ENCODE measurements around the gene ALOX12B.

The ALOX12B gene

DNA sequence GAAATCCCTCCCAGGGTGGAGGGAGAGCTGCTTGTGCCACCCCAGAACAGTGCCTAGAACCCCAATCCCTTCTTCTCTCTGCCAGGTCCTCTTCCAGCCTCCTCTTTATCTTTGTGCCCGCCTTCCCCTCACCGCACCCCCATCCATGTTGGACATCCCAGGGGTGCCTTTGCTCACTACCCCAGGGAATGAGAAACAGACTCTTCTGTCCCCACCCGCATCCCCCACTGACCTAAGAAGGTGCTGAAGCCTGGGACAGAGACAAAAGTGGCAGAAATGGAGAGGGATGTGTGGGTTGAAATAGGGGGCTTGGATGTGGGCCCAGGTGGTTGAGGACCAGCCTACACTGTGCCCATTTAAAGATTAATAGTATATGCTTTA is 31.7 kb downstream of the ALOX12B start:
- Mint-ChIP-seq H3K27me3 (peaks cover 30% of the 10 kb centered on the region), H3K4me3 (peak overlapping the region; percentile 13), H3K27ac (peak overlapping the region; percentile 55), H3K9me3 (no peaks in the 10 kb centered on the region), H3K4me1 (peaks cover 28% of the 10 kb centered on the region), H3K36me3 (ENCODE audit: low read depth) (no peaks in the 10 kb centered on the region)
- DNase-seq (no peak), ATAC-seq (no peak)

DNA sequence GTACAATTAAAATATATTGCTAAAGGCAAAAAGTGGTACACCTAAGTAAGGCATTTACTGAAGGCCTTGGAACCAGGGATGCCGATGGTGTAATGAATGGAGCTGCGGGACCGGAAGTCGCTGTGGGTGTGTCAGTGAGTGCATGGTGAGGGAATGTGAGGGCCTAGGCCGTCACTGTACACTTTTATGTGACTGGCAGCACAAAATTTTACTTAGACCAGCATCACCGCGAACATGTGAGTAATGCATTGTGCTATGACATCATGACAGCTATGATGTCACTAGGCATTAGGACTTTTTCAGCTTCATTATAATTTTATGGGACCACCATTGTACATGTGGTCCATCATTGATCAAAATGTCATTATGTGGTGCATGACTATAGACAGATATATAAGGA is 33.9 kb downstream of the ALOX12B start:
- Mint-ChIP-seq H3K27ac (no peak overlapping the region), H3K4me3 (no peak overlapping the region), H3K27me3 (peaks cover 9% of the 10 kb centered on the region), H3K9me3 (no peaks in the 10 kb centered on the region), H3K36me3 (ENCODE audit: low read depth) (no peaks in the 10 kb centered on the region), H3K4me1 (peaks cover 27% of the 10 kb centered on the region)
- DNase-seq (no peak), ATAC-seq (no peak)

DNA sequence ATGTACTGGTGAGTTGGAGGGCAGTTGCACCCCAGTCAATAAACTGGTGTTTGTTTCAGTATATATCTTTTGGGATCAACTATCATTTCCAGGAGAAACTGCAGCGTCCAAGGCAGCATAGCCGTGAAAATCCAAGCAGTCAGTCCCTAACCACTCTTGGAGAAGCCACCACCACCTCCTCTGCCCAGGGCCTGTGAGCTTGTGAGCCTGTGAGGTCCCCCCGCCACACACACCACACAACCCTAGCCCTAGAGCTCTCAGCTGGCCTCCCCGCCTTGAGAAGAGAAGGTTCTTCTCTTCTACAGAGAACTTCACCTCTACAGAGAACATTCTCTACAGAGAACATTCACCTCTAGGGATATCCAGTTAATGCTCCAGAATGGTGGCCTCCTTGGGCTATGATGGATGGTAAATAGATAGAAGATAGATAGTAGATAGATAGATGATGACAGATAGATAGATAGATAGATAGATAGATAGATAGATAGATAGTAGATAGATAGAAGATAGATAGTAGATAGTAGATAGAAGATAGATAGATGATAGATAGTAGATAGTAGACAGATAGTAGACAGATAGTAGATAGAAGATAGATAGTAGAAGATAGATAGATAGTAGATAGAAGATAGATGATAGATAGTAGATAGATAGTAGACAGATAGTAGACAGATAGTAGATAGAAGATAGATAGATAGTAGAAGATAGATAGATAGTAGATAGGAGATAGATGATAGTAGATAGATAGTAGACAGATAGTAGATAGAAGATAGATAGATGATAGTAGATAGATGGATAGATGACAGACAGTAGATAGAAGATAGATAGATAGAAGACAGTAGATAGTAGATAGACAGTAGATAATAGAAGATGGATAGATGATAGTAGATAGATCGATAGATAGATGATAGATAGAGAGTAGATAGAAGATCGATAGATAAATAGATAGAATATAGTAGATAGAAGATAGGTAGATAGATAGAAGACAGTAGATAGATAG is 35.0 kb downstream of the ALOX12B start:
- no peak overlapping the region for H3K4me3 Mint-ChIP-seq
- DNase-seq (no peak), ATAC-seq (no peak)
- H3K27ac Mint-ChIP-seq = no peak overlapping the region
- no peaks in the 10 kb centered on the region for H3K36me3 Mint-ChIP-seq (ENCODE audit: low read depth)
- peaks cover 3% of the 10 kb centered on the region for H3K27me3 Mint-ChIP-seq
- H3K4me1 Mint-ChIP-seq = peaks cover 24% of the 10 kb centered on the region
- no peaks in the 10 kb centered on the region for H3K9me3 Mint-ChIP-seq

DNA sequence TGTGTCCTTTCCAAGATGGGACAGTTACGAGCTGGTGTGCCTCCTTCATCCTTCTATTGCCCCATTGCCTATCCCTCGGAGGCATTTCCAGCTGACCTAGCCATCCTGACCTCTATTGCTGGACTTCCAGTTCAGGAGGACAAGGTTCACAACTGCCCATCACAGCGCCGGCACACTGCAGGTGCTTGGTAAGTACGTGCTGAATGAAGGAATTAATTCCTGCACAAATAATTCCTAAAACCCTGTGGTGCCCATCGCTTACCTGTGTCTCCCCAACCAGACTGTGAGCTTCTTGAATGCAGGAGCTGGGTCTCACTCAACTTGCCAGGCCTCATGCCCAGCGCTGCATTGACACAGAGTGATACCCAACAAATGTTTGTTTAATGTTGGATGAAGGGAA is 35.7 kb downstream of the ALOX12B start:
- no peak overlapping the region for H3K27ac Mint-ChIP-seq
- H3K4me1 Mint-ChIP-seq = peaks cover 16% of the 10 kb centered on the region
- no peaks in the 10 kb centered on the region for H3K27me3 Mint-ChIP-seq
- no peaks in the 10 kb centered on the region for H3K9me3 Mint-ChIP-seq
- H3K4me3 Mint-ChIP-seq = no peak overlapping the region
- ATAC-seq (no peak), DNase-seq (no peak)
- H3K36me3 Mint-ChIP-seq (ENCODE audit: low read depth) = no peaks in the 10 kb centered on the region

DNA sequence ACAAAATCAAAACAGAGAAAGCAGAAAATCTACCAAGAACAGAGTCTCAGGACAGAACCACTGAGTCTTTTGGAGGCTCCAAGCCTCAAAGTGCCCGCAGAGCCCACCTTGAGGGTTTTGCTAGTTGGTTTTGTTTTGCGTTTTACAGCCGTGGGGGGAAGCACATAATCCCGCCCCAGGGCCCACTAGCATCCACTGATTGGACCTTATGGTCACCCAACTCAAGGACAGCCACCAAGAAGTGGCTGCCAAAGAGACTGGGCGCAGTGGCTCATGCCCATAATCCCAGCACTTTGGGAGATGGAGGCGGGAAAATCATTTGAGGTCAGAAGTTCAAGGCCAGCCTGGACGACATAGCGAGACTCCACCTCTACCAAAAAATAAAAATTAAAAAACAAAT is 38.8 kb downstream of the ALOX12B start:
- Mint-ChIP-seq H3K4me1 (no peaks in the 10 kb centered on the region), H3K36me3 (ENCODE audit: low read depth) (no peaks in the 10 kb centered on the region), H3K27me3 (no peaks in the 10 kb centered on the region), H3K4me3 (no peak overlapping the region), H3K27ac (no peak overlapping the region), H3K9me3 (no peaks in the 10 kb centered on the region)
- no peak for ATAC-seq
- no peak for DNase-seq

DNA sequence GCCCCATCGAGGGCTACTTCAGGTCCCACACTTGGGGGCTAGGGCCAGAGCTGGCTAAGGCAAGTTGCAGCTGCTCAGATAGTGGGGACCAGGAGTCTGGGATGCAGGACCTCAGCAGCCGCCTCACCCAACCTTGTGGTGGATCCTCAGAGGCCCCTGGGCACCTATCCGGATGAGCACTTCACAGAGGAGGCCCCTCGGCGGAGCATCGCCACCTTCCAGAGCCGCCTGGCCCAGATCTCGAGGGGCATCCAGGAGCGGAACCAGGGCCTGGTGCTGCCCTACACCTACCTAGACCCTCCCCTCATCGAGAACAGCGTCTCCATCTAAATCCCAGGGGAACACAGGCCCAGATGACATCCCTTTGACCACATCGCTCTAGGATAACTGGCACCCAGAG is 39.3 kb downstream of the ALOX12B start:
- Mint-ChIP-seq H3K4me1 (no peaks in the 10 kb centered on the region), H3K27ac (no peak overlapping the region), H3K36me3 (ENCODE audit: low read depth) (no peaks in the 10 kb centered on the region), H3K9me3 (no peaks in the 10 kb centered on the region), H3K4me3 (no peak overlapping the region), H3K27me3 (no peaks in the 10 kb centered on the region)
- DNase-seq (no peak), ATAC-seq (no peak)

DNA sequence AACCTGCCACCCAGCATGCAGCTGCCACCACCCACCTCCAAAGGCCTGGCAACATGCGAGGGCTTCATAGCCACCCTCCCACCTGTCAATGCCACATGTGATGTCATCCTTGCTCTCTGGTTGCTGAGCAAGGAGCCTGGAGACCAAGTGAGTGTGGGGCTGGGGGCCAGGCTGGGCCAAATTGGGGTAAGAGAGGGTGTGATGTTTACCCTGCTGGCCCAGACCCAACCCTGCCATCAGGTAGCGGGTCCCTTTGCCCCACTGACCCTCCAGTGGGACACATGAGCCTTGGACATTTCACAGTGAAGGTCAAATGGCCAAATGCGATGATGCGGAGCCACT is 39.8 kb downstream of the ALOX12B start:
- Mint-ChIP-seq H3K27ac (no peak overlapping the region), H3K4me3 (no peak overlapping the region), H3K27me3 (no peaks in the 10 kb centered on the region), H3K36me3 (ENCODE audit: low read depth) (no peaks in the 10 kb centered on the region), H3K9me3 (no peaks in the 10 kb centered on the region), H3K4me1 (no peaks in the 10 kb centered on the region)
- no peak for DNase-seq
- no peak for ATAC-seq

DNA sequence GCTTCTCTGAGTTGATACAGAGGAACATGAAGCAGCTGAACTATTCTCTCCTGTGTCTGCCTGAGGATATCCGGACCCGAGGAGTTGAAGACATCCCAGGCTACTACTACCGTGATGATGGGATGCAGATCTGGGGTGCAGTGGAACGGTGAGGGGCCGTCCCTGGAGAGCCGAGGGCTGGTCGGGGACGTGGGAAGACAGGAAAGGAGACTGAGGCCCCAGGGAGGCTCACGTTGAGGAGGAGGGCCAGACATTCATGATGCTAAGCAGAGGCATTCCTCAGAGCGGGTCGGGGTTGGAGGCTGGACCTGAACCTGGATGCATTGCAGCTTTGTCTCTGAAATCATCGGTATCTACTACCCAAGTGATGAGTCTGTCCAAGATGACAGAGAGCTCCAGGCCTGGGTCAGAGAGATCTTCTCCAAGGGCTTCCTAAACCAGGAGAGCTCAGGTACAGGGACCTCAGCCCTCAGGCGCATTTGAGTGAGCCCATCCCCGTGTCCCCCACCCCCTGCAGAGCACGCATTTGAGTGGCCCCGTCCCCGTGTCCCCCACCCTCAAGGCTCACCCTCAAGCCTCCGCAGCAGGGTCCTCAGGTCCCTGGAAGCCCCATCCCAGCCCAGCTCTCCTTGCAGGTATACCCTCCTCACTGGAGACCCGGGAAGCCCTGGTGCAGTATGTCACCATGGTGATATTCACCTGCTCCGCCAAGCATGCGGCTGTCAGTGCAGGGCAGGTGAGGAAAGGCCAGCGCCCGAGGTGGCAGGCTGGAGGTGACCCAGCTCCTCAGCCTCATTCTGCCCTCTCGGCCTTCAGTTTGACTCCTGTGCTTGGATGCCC is 40.4 kb downstream of the ALOX12B start:
- Mint-ChIP-seq H3K27ac (no peak overlapping the region), H3K27me3 (no peaks in the 10 kb centered on the region), H3K4me1 (no peaks in the 10 kb centered on the region)

DNA sequence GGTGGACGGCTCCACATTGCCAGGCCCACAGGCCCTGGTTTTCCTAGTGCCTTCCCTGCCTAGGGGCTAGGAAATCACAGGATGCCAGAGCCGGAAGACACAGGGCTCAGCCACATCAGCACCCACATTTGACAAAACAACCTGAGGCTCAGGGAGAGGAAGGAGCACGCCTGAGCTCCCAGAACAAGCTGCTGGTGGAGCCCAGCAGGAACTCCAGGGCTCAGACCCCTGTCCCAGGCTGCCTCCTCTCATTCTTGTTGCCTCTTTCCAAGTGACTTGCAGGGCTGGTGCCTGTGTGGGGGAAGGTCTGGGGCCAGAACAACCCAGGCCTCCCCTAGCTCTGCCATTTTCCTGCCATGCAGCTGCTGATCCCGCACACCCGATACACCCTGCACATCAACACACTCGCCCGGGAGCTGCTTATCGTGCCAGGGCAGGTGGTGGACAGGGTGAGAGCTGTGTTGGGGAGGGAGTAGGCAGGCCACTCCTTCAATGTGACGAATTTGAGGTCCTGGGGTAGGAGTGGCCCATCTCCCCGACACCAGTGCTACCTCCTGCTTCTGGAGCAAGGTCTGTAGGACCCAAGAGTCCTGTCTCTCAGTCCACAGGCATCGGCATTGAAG is 41.1 kb downstream of the ALOX12B start:
- Mint-ChIP-seq H3K4me1 (no peaks in the 10 kb centered on the region), H3K27ac (no peak overlapping the region), H3K4me3 (no peak overlapping the region), H3K36me3 (ENCODE audit: low read depth) (no peaks in the 10 kb centered on the region), H3K27me3 (no peaks in the 10 kb centered on the region), H3K9me3 (no peaks in the 10 kb centered on the region)
- ATAC-seq (no peak), DNase-seq (no peak)

More for the DNA sequence above, 40.4 kb downstream of the ALOX12B start:
- DNase-seq (no peak), ATAC-seq (no peak)
- Mint-ChIP-seq H3K4me3 (no peak overlapping the region), H3K9me3 (no peaks in the 10 kb centered on the region), H3K36me3 (ENCODE audit: low read depth) (no peaks in the 10 kb centered on the region)

DNA sequence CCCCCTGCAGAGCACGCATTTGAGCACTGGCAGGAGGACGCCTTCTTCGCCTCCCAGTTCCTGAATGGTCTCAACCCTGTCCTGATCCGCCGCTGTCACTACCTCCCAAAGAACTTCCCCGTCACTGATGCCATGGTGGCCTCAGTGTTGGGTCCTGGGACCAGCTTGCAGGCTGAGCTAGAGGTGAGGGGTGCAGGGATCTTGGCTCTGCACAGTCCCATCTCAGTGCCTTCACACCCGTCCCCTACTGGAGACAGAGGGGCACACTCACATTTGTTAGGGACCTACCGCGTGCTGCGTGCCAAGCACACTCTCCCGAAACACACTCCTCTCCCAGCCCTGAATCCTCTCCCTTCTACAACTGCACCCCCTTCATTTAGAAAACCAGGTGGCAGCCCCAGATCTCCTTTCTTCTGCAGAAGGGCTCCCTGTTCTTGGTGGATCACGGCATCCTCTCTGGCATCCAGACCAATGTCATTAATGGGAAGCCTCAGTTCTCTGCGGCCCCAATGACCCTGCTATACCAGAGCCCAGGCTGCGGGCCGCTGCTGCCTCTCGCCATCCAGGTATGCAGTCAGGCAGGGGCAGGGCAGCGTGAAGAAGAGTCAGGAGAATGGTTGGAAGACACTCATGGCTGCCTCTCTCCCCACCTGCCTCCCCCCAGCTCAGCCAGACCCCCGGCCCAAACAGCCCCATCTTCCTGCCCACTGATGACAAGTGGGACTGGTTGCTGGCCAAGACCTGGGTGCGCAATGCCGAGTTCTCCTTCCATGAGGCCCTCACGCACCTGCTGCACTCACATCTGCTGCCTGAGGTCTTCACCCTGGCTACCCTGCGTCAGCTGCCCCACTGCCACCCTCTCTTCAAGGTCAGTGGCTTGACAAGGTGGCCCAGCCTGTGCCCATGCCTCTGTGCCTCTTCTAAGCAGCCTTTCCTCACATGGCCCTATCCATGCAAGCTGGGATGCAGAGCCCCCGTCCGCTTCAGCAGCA is 42.4 kb downstream of the ALOX12B start:
- ATAC-seq (no peak), DNase-seq (no peak)
- Mint-ChIP-seq H3K4me1 (no peaks in the 10 kb centered on the region), H3K27ac (no peak overlapping the region), H3K36me3 (ENCODE audit: low read depth) (no peaks in the 10 kb centered on the region), H3K27me3 (peaks cover 10% of the 10 kb centered on the region), H3K4me3 (no peak overlapping the region), H3K9me3 (no peaks in the 10 kb centered on the region)

DNA sequence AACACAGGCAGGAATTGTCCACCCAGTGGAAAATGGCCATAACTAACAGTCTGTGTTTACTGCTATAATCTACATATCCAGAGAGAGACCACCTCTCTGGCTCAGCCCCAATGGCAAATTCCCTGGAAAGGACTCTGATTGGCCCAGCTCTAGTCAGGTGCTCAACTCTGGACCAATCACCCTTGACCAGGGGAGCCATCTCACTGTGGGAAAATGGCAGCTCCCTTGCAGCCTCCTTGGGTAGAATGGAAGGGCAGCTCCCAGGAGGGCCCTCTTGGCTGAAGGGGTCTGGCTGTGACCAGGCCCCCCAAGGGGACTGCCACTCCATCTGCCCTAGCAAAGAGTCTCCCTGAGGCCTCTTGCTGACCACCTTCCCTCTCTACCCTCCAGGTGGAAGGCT is 45.5 kb downstream of the ALOX12B start:
- no peak overlapping the region for H3K4me3 Mint-ChIP-seq
- H3K27me3 Mint-ChIP-seq = peaks cover 27% of the 10 kb centered on the region
- H3K4me1 Mint-ChIP-seq = peaks cover 3% of the 10 kb centered on the region
- no peaks in the 10 kb centered on the region for H3K36me3 Mint-ChIP-seq (ENCODE audit: low read depth)
- H3K9me3 Mint-ChIP-seq = no peaks in the 10 kb centered on the region
- no peak overlapping the region for H3K27ac Mint-ChIP-seq
- DNase-seq = no peak
- no peak for ATAC-seq

DNA sequence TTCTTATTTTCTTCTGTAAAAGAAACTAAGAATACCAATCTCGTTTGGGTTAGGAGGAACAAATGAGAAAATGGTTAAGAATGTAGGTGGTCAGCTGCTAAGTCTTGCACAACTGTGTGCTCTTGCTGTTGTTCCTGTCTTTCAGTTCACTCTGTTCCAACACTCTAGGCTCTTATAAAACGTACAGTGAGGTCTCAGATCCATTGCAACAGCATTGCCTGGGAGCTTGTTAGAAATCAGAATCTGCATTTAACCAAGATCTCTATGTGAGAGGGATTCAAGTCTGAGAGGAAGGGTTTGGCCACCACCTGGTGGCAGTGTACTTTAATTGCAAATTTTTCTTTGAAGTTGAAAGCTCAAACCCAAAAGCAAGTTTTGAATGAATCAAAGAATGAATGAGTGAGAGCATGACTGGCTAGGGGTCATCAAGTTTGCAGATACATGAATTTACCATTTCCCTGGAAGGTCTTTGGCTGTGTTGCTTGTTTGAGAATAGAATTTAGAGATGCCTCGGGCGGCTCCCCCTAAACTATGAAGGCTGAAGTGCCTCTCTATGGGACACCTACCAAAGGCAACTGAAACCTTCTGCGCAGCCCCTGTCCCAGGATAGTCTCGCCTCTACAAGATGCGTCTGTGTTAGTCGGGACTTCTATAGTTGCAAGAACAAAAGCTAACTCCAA is 46.1 kb downstream of the ALOX12B start:
- Mint-ChIP-seq H3K27me3 (peaks cover 27% of the 10 kb centered on the region), H3K4me1 (peaks cover 3% of the 10 kb centered on the region), H3K9me3 (no peaks in the 10 kb centered on the region), H3K36me3 (ENCODE audit: low read depth) (no peaks in the 10 kb centered on the region), H3K27ac (no peak overlapping the region), H3K4me3 (no peak overlapping the region)
- ATAC-seq (peak; percentile 41), DNase-seq (peak; percentile 22)

DNA sequence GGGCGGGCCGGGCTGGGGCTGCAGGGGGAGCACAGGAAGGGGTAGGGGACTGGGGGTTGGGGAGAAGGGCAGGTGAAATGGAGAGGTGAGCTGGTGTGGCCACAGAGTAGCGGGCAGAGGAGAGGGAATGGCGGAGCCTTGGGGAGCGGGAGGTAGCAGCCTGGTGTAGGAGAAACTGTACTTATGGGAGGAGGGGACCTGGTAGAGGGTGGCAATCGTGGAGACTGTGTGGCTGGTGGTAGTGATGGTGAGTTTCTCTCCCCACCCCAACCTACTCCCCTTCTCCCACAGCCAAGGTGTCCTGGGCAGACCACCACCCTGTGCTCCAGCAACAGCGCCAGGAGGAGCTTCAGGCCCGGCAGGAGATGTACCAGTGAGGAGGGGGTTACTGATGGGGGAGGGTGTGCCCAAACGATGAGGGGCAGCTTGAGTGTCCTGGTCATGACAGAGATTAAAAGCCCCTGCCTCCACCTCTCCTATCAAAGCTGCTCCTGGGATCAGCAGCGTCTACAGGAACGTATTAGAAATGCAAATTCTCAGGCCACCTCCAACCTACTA is 47.8 kb downstream of the ALOX12B start:
- H3K36me3 Mint-ChIP-seq (ENCODE audit: low read depth) = no peaks in the 10 kb centered on the region
- peaks cover 3% of the 10 kb centered on the region for H3K4me1 Mint-ChIP-seq
- H3K27ac Mint-ChIP-seq = no peak overlapping the region
- peaks cover 34% of the 10 kb centered on the region for H3K27me3 Mint-ChIP-seq
- DNase-seq (no peak), ATAC-seq (no peak)
- H3K4me3 Mint-ChIP-seq = no peak overlapping the region
- no peaks in the 10 kb centered on the region for H3K9me3 Mint-ChIP-seq
